H1 (cell line): ENCODE data around the gene INF2.

Source experiments
- CTCF ChIP-seq, 3 experiments: IDR thresholded peaks; 1 replicate in 2 of 3; 2 replicates in 1 of 3; pipeline versions ENCODE4 v1.5.1 to v1.6.1; 2011; ENCODE audit warnings: low read length in 3 of 3, mild to moderate bottlenecking in 3 of 3, inconsistent platforms in 2 of 3, low read depth in 1 of 3, moderate library complexity in 1 of 3; ENCODE audit not compliant: insufficient read depth in 1 of 3; ENCODE audit errors: control extremely low read depth in 1 of 3
- GABPA ChIP-seq: IDR thresholded peaks from 2 replicates; pipeline ENCODE4 v1.6.1; 2011; ENCODE audit warnings: mild to moderate bottlenecking, low read length, moderate library complexity, borderline replicate concordance; ENCODE audit not compliant: insufficient read depth
- HDAC2 ChIP-seq, 2 experiments: fragments of 300-600 bp in 1 of 2; sonication (generic) in 1 of 2; IDR thresholded peaks; 2 replicates each; pipeline ENCODE4 v1.6.1; 2011 to 2012; ENCODE audit warnings: low read depth in 2 of 2, low read length in 2 of 2, mild to moderate bottlenecking in 2 of 2, moderate library complexity in 2 of 2, borderline replicate concordance in 1 of 2, inconsistent platforms in 1 of 2
- JUN ChIP-seq: IDR thresholded peaks from 2 replicates; pipeline ENCODE4 v1.6.1; 2011; ENCODE audit warnings: low read depth, mild to moderate bottlenecking, improper control_type of control experiment, low read length
- POLR2A ChIP-seq, 2 experiments: IDR thresholded peaks; 1 replicate in 1 of 2; 2 replicates in 1 of 2; pipeline ENCODE4 v1.6.1; 2011; ENCODE audit warnings: low read depth in 2 of 2, low read length in 2 of 2, mild to moderate bottlenecking in 2 of 2; ENCODE audit errors: control extremely low read depth in 1 of 2
- TF ChIP-seq, protein P1 (sequence below): fragments of 300-600 bp; sonication (generic); IDR thresholded peaks from 2 replicates; pipeline ENCODE4 v1.7.1; 2012; ENCODE audit warnings: low read length, moderate library complexity, mild to moderate bottlenecking, inconsistent platforms; ENCODE audit not compliant: insufficient replicate concordance
- TF ChIP-seq, protein P2 (sequence below): IDR thresholded peaks from 2 replicates; pipeline ENCODE4 v1.6.1; 2011; ENCODE audit warnings: low read length, improper control_type of control experiment

DNA sequence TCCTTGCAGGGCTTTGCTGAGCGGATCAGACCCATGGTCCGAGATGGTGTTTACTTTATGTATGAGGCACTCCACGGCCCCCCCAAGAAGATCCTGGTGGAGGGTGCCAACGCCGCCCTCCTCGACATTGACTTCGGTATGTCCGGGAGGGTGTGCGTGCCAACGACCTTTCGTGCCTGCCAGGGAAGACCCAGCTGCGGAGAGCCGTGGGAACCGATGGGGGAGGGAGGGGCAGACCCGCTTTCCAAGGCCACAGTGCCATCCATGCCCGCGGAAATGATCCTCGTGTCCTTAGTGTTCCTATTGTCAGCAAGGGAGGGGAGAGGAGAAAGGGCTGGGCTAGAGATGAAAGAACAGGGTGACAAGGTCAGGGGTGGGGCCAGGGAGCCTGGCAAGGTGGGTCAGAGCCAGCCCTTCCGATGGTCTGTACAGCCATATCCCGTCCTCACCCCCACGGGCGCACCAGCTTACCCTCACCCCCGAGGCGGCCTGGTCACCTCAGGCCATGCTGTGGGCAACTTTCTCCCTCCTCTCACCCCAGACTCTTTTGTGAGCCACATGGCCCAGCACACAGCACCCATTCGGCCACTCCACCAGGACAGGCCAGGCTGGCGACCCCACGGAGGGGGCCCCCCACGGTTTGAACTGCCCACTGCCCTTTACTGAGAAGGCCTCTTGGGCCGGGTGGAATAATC is 51.8 kb downstream of the INF2 start:
- TF ChIP-seq, protein P1, sequence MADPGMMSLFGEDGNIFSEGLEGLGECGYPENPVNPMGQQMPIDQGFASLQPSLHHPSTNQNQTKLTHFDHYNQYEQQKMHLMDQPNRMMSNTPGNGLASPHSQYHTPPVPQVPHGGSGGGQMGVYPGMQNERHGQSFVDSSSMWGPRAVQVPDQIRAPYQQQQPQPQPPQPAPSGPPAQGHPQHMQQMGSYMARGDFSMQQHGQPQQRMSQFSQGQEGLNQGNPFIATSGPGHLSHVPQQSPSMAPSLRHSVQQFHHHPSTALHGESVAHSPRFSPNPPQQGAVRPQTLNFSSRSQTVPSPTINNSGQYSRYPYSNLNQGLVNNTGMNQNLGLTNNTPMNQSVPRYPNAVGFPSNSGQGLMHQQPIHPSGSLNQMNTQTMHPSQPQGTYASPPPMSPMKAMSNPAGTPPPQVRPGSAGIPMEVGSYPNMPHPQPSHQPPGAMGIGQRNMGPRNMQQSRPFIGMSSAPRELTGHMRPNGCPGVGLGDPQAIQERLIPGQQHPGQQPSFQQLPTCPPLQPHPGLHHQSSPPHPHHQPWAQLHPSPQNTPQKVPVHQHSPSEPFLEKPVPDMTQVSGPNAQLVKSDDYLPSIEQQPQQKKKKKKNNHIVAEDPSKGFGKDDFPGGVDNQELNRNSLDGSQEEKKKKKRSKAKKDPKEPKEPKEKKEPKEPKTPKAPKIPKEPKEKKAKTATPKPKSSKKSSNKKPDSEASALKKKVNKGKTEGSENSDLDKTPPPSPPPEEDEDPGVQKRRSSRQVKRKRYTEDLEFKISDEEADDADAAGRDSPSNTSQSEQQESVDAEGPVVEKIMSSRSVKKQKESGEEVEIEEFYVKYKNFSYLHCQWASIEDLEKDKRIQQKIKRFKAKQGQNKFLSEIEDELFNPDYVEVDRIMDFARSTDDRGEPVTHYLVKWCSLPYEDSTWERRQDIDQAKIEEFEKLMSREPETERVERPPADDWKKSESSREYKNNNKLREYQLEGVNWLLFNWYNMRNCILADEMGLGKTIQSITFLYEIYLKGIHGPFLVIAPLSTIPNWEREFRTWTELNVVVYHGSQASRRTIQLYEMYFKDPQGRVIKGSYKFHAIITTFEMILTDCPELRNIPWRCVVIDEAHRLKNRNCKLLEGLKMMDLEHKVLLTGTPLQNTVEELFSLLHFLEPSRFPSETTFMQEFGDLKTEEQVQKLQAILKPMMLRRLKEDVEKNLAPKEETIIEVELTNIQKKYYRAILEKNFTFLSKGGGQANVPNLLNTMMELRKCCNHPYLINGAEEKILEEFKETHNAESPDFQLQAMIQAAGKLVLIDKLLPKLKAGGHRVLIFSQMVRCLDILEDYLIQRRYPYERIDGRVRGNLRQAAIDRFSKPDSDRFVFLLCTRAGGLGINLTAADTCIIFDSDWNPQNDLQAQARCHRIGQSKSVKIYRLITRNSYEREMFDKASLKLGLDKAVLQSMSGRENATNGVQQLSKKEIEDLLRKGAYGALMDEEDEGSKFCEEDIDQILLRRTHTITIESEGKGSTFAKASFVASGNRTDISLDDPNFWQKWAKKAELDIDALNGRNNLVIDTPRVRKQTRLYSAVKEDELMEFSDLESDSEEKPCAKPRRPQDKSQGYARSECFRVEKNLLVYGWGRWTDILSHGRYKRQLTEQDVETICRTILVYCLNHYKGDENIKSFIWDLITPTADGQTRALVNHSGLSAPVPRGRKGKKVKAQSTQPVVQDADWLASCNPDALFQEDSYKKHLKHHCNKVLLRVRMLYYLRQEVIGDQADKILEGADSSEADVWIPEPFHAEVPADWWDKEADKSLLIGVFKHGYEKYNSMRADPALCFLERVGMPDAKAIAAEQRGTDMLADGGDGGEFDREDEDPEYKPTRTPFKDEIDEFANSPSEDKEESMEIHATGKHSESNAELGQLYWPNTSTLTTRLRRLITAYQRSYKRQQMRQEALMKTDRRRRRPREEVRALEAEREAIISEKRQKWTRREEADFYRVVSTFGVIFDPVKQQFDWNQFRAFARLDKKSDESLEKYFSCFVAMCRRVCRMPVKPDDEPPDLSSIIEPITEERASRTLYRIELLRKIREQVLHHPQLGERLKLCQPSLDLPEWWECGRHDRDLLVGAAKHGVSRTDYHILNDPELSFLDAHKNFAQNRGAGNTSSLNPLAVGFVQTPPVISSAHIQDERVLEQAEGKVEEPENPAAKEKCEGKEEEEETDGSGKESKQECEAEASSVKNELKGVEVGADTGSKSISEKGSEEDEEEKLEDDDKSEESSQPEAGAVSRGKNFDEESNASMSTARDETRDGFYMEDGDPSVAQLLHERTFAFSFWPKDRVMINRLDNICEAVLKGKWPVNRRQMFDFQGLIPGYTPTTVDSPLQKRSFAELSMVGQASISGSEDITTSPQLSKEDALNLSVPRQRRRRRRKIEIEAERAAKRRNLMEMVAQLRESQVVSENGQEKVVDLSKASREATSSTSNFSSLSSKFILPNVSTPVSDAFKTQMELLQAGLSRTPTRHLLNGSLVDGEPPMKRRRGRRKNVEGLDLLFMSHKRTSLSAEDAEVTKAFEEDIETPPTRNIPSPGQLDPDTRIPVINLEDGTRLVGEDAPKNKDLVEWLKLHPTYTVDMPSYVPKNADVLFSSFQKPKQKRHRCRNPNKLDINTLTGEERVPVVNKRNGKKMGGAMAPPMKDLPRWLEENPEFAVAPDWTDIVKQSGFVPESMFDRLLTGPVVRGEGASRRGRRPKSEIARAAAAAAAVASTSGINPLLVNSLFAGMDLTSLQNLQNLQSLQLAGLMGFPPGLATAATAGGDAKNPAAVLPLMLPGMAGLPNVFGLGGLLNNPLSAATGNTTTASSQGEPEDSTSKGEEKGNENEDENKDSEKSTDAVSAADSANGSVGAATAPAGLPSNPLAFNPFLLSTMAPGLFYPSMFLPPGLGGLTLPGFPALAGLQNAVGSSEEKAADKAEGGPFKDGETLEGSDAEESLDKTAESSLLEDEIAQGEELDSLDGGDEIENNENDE = no peak
- no peak for TF ChIP-seq CTCF (IDR thresholded peaks at IDR 0.05; ENCODE audit: control extremely low read depth in 1 of 3, insufficient read depth in 1 of 3, low read depth in 1 of 3, low read length in 3 of 3)
- no peak for TF ChIP-seq JUN
- no peak for TF ChIP-seq POLR2A (IDR thresholded peaks at IDR 0.05; ENCODE audit: control extremely low read depth in 1 of 2, low read depth in 2 of 2, low read length in 2 of 2)
- TF ChIP-seq HDAC2 (IDR thresholded peaks at IDR 0.05; ENCODE audit: borderline replicate concordance in 1 of 2, low read depth in 2 of 2, low read length in 2 of 2) = no peak
- TF ChIP-seq GABPA = no peak
- TF ChIP-seq, protein P2, sequence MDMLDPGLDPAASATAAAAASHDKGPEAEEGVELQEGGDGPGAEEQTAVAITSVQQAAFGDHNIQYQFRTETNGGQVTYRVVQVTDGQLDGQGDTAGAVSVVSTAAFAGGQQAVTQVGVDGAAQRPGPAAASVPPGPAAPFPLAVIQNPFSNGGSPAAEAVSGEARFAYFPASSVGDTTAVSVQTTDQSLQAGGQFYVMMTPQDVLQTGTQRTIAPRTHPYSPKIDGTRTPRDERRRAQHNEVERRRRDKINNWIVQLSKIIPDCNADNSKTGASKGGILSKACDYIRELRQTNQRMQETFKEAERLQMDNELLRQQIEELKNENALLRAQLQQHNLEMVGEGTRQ = no peak
